Stomach smooth muscle (tissue), 2 donors: ENCODE results near the gene MGAT4B.

Source experiments
- H3K27ac ChIP-seq: one replicate; pipeline ENCODE4 v1.7.0; 2013; ENCODE audit warnings: mild to moderate bottlenecking, low read length, inconsistent platforms
- H3K27me3 ChIP-seq, 2 donors: one replicate each; pipeline ENCODE4 v1.7.0; 2013; ENCODE audit warnings: low read length in 2 of 2; ENCODE audit not compliant: insufficient read depth in 2 of 2, control insufficient read depth in 1 of 2
- H3K36me3 ChIP-seq, 2 donors: one replicate each; pipeline ENCODE4 v1.7.0; 2013; ENCODE audit warnings: low read length in 2 of 2; ENCODE audit not compliant: control insufficient read depth in 2 of 2, insufficient read depth in 2 of 2
- H3K4me1 ChIP-seq: one replicate; pipeline ENCODE4 v1.7.0; 2013; ENCODE audit warnings: low read length; ENCODE audit not compliant: control insufficient read depth, insufficient read depth
- H3K4me3 ChIP-seq, 2 donors: one replicate each; pipeline ENCODE4 v1.7.0; 2013; ENCODE audit warnings: low read length in 2 of 2
- H3K9ac ChIP-seq, 2 donors: one replicate each; pipeline ENCODE4 v1.7.0; 2013; ENCODE audit warnings: low read length in 2 of 2, mild to moderate bottlenecking in 1 of 2
- H3K9me3 ChIP-seq, 2 donors: one replicate each; pipeline ENCODE4 v1.7.0; 2013; ENCODE audit warnings: low read length in 2 of 2; ENCODE audit not compliant: control insufficient read depth in 2 of 2
- donor health status: healthy.
- donor health status: Pancreatic carcinoma.

The MGAT4B gene

DNA sequence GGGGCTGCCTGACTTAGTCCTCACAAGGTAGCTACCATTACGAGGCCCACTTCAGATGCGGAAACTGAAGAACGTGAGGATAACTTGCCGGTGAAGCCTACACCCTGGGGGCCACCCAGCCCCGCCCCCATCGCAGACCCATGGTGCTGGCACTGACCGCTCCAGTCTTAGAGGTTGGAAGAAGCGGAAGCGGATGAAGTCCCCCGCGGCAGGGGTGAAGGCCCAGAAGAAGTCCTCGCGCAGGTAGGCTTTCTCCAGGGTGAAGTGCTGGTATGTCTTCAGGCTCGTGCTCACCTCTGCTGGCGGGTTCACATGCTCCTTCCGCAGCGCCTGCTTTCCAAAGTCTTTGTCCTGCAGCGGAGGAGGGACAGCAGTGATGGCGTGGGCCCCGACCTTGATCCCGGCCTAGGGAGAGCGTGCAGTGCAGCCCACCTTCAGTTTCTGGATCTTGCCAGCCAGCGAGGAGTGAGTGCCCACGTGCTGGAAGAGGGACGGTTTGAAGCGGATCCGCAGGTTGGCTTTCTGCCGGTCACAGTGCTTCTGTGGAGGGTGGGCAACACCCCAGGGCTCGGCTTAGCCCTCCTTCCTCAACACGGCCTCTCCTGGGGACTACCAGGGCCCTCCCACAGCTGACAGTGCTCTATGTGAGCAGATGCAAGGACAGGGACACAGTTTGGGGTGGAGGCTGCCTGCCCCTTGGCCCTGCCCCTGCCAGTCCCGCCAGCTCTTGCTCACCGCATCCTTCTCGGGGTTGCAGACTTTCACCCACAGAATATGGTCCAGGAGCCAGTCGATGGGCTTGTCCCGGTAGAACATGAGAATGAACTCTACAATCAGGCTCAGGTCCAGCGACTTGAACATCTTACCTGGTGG is 7.7 kb downstream of the MGAT4B start:
- Histone ChIP-seq H3K4me1 (peaks cover 49% of the 10 kb centered on the region), H3K4me3 (no peak overlapping the region), H3K9me3 (no peaks in the 10 kb centered on the region), H3K27ac (no peak overlapping the region), H3K27me3 (no peaks in the 10 kb centered on the region), H3K36me3 (peaks cover 7 to 21% of the 10 kb centered on the region in 2 donors), H3K9ac (no peak overlapping the region)

DNA sequence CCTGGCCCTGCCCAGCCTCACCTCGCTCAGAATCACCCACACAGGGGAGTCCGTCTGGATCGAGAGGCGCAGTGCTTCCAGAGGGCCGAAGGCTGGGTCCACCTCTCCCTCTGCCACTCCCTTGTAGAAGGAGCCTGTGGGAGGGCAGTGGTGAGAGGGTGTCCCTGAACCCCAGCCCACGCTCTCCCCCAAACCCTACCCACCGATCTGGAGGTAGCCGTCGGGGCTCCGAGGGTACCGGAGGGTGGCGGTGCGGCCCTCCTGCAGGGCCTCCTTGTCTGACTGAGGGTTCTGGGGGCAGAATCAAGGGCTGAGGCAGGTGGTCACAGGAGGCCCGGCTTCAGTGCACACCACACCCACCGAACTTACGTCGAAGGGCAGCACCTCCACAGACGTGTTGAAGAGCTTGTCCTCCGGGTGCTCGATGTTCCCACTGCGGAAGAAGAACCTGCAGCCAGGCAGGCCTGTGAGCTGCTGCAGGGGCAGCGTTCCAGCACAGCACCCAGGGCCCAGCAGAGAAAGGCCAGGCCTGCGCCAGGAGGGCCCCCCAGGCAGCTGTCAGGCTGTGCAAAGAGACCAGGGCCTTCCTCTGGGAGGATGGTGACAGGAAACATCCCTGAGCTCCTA is 8.4 kb downstream of the MGAT4B start:
- Histone ChIP-seq H3K9me3 (no peaks in the 10 kb centered on the region), H3K27me3 (no peaks in the 10 kb centered on the region), H3K4me1 (peaks cover 50% of the 10 kb centered on the region), H3K36me3 (peaks cover 7 to 21% of the 10 kb centered on the region in 2 donors), H3K4me3 (no peak overlapping the region), H3K27ac (no peak overlapping the region), H3K9ac (no peak overlapping the region)

DNA sequence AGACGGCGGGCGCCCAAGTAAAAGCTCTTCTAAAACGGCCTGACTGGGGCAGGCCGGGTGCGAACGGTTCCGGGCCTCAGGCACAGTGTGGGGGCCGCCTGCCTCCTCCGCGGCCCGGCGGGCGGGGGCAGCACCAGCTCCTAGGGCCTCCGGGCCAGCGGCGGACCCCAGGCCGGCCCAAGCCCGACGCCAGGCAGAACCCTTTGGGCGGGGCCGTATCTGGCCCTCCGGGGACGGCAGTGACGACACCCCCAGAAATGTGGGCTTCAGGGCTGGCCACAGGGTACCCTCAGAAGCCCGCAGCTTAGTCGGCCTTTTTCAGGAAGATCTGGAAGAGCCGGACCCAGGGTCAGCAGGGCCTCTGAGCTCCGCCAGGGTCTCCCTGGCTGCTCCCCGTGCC is 8.9 kb downstream of the MGAT4B start:
- H3K9me3 ChIP-seq: no peaks in the 10 kb centered on the region
- H3K9ac ChIP-seq: no peak overlapping the region
- peaks cover 7 to 21% of the 10 kb centered on the region in 2 donors for H3K36me3 ChIP-seq

DNA sequence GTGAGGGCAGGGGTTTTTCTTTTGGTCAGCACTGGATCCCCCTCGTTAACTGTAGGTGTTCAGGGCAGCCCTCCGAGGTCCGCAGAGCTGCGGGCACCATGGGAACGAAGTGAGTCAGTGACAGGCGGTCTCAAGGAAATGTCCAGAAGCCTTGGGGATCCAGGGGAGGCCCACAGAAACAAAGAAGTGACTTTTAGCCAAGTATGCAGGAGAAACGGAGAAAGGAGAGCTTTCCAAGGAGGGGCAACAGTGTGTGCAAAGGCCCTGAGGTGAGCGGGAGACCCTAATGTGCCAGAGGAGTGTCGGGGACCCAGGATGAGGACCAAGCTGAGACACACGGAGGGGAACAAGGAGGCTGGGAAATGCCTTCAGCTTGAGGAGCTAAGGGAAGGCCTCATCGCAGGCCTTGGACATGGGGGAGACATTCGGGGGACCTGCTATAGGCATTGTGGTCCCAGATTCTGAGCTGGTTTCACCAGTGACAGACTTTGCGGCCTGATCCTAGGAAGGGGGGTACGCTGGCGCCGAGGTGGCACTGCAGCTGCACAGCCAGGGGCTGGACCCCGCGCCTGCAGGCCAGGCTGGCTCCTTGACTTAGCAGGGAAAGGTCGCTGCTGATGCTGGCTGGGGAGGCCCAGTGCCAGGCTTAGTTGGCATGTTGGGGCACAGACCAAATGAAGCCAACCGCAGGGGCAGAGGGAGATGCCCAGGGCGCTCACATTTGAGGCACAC is 9.6 kb downstream of the MGAT4B start:
- H3K27me3 ChIP-seq: no peaks in the 10 kb centered on the region
- no peaks in the 10 kb centered on the region for H3K9me3 ChIP-seq
- H3K36me3 ChIP-seq: peaks cover 7 to 21% of the 10 kb centered on the region in 2 donors
- H3K27ac ChIP-seq: peak overlapping the region; percentile 53
- peak overlapping the region; percentile 64 to 71 for H3K9ac ChIP-seq
- H3K4me3 ChIP-seq: peak overlapping the region; percentile 40 to 74
- H3K4me1 ChIP-seq: peaks cover 43% of the 10 kb centered on the region

More for the DNA sequence above, 8.9 kb downstream of the MGAT4B start:
- Histone ChIP-seq H3K27ac (no peak overlapping the region), H3K4me3 (no peak overlapping the region), H3K27me3 (no peaks in the 10 kb centered on the region), H3K4me1 (peaks cover 50% of the 10 kb centered on the region)

DNA sequence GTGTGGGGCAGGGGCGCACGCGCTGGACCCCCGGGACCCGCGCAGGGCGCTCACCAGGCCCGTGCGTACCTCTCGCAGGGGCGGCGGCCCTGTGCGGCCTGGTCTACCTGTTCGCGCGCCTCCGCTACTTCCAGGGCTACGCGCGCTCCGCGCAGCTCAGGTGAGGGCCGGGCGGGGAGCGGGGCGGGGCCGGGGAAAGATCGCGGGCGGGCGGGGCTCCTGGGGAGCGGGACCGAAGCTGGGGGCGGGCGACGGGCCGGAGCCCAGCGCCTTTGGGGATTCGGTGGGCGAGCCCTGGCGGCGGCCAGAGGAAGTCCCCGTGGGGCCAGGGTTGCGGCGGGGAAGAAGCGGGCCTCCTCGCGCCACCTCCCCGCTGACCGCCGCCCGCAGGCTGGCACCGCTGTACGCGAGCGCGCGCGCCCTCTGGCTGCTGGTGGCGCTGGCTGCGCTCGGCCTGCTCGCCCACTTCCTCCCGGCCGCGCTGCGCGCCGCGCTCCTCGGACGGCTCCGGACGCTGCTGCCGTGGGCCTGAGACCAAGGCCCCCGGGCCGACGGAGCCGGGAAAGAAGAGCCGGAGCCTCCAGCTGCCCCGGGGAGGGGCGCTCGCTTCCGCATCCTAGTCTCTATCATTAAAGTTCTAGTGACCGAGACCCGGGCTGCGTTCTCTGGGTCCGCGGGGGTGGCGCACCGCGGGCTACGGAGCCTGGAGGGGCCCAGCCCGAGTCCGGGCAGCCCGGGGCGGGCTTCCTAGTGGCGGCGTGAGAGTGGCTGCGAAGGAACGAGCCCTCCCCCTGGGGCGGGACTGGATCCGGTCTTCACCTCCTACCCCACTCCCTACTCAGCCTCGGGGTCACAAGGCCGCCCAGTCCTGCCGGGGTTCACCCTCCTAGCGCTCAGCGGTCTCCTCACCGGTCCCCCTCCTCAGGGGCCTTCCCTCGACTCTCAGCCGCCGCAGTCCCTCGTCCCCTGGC is 10.5 kb downstream of the MGAT4B start:
- Histone ChIP-seq H3K36me3 (peaks cover 7 to 21% of the 10 kb centered on the region in 2 donors), H3K4me1 (peaks cover 38% of the 10 kb centered on the region)

DNA sequence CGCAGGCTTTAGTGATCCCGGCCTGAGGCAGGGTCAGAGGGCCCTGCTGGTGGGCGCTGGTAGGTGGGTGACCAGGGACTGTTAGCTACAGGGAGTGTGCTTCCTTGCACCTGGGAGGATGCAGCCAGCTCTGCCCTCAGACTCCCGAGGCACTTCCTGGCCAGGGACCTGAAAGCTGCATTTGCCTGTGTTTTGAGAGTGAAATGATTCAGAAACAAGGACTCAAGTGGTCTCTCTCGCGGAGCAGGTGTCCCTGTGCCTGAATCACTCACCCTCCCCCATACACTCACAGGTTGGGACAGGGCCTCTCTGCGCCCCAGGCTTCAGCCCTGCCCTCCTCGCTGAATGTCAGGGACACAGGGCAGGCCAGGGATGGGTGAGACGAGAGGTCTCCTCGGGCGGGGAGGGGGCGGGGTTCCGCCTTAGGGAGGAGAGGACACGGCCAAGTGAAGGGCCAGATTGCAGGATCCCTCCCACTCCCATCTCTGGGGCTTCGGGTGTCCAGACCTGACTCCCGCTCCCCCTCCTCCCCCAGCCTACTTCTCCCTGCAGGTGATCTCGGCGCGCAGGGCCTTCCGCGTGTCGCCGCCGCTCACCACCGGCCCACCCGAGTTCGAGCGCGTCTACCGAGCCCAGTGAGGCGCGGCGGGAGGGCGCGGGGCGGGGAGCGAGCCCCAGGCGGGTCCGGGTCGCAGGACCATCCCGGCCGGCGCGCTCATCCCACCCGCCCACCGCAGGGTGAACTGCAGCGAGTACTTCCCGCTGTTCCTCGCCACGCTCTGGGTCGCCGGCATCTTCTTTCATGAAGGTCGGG is 11.4 kb downstream of the MGAT4B start:
- H3K9me3 ChIP-seq: no peaks in the 10 kb centered on the region
- peak overlapping the region in 1 of 2 donors; percentile 42 for H3K9ac ChIP-seq
- H3K4me1 ChIP-seq: peaks cover 38% of the 10 kb centered on the region
- H3K27ac ChIP-seq: no peak overlapping the region
- H3K36me3 ChIP-seq: peaks cover 7 to 21% of the 10 kb centered on the region in 2 donors
- H3K27me3 ChIP-seq: no peaks in the 10 kb centered on the region
- H3K4me3 ChIP-seq: peak overlapping the region; percentile 40 to 74

More for the DNA sequence above, 10.5 kb downstream of the MGAT4B start:
- H3K27ac ChIP-seq: peak overlapping the region; percentile 53
- peak overlapping the region; percentile 64 to 71 for H3K9ac ChIP-seq
- no peaks in the 10 kb centered on the region for H3K27me3 ChIP-seq
- H3K4me3 ChIP-seq: peak overlapping the region; percentile 40 to 74
- H3K9me3 ChIP-seq: no peaks in the 10 kb centered on the region

DNA sequence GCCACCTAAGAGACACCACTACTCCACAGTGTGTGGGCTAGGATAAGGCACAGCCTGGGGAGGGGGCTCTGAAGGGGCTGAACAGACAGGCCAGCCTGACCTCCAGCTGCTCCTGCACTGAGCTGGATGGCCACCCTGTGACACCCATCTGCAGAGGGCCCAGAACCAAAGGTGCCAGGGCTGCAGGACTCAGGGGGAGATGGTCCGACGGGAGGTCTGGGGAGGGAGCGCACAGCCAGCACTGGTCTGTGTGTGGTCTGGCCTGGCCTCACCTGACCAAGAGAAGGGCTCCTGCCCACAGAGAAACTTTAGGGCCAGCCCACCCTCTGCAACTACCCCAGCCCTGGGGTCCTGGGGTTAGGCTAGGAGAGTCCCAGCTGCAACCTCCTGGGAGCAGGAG is 12.1 kb downstream of the MGAT4B start:
- no peak overlapping the region for H3K27ac ChIP-seq
- H3K9me3 ChIP-seq: no peaks in the 10 kb centered on the region
- peaks cover 38% of the 10 kb centered on the region for H3K4me1 ChIP-seq
- peaks cover 7 to 16% of the 10 kb centered on the region in 2 donors for H3K36me3 ChIP-seq
- no peak overlapping the region for H3K9ac ChIP-seq
- H3K4me3 ChIP-seq: peak overlapping the region in 1 of 2 donors; percentile 74
- no peaks in the 10 kb centered on the region for H3K27me3 ChIP-seq

DNA sequence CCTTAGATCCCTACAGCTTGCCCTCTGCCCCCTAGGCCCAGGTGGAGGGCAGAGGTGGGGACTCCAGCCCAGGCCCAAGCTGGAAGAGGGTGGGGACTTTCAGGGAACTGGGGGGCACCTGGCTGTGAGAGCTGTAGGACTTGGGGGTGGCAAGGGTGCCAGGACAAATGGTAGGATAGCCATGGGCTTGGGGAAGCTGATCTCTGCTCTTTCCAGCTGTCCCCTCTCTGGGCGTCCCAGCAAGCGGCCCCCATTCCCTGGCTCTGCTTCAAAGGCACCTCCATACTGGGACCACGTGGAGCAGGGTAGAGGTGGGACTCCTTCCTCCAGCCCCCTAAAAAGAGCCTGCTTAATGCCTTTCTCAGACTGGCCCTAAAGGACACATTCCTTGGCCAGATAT is 12.5 kb downstream of the MGAT4B start:
- Histone ChIP-seq H3K27me3 (no peaks in the 10 kb centered on the region), H3K4me1 (peaks cover 38% of the 10 kb centered on the region), H3K36me3 (peaks cover 7 to 12% of the 10 kb centered on the region in 2 donors), H3K9ac (no peak overlapping the region), H3K9me3 (no peaks in the 10 kb centered on the region), H3K27ac (no peak overlapping the region), H3K4me3 (peak overlapping the region in 1 of 2 donors; percentile 74)

DNA sequence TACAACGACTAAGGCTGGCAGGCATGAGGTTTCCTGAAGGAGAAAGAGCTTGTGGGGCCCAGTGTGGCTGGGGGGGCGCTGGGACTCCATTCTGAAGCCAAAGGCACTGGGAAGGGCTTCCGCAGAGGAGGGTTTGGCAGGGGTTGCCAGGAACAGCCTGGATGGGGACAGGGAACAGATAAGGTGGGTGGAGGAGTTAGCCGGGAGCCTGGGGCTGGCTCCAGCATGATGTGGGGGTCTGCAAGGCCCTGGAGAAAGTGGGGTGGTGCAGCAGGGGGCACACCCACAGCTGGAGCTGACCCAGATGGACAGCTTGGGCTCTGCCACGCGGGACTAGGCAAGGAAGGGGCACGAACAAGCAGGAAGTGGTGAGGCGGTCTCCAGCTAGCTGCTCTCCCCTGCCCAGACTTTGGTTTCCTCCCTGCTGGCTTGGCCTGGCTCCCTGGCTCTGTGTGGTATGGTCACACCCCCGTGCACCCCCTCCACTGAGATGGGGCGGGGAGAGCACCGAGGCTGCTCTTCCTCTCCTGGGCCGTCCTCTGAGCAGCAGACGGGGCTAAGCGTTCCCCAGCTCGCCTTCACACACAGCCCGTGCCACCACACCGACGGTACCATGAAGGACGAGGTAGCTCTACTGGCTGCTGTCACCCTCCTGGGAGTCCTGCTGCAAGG is 13.1 kb downstream of the MGAT4B start, which contains the start of gene LTC4S:
Gene LTC4S, plus strand, starts transcription at position 519 of the 672 bp plus-strand sequence. Its CDS starts 95 bp downstream, at position 614.
- Histone ChIP-seq H3K27ac (peak within 1 kb of the TSS; percentile 41), H3K4me1 (peaks cover 38% of the 10 kb centered on the region), H3K9me3 (no peaks in the 10 kb centered on the region), H3K36me3 (peaks cover 6 to 7% of the 10 kb centered on the region in 2 donors), H3K27me3 (no peaks in the 10 kb centered on the region), H3K4me3 (peak within 1 kb of the TSS in 1 of 2 donors; percentile 74), H3K9ac (no peak within 1 kb of the TSS)
